ENCODE measurements around the gene TCOF1. TPM values are rescaled to one million over a fixed set of nuclear protein-coding genes. Genes with fewer than 3 reads are reported as not detected.
A peak's percentile ranks its signal among the peaks of the same experiment; 100 is the strongest.

The TCOF1 gene
- total and polyA plus RNA-seq, 2 of the 8 experiments (the other 6 are each of a cell fraction or from before 2014, with no cell fraction given): 35.9 to 170 TPM

DNA sequence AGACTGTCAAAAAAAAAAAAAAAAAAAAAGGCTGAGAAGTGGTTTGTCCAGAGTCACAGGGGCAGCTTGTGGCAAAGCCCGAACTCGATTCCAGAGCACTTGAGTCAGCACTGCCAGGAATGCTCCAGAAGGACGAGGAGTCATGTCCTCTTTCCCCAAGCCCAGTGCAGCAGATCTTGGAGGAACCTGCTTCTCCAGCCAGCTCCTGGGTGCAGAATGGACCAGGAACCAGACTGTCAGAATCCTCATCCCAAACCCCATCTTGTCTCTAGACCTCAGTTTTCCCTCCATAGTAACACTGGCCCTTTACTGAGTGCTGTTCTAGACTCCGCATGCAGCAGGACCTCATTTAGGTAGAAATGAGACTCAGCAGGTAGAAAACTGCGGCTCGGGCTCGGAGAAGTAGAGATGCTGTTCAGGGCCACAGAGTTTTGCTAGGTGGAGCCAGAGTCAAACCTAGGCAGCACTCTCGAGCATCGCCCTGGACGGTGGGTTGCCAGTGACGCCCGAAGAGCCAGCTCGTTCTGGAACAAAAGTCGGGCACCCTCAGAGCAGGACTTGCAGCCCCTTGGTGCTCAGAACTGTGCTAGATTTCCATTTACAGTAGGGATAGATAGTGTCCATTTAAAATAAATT lies 39.8 kb downstream of the TCOF1 start:
- H4K91ac ChIP-seq (replicated peaks; ENCODE audit: insufficient read length, low read length): no peak overlapping the region
- H3K4me2 ChIP-seq (ENCODE audit: insufficient read depth in 1 of 2, low read depth in 2 of 2, low read length in 2 of 2): no peak overlapping the region
- H3K23ac ChIP-seq (ENCODE audit: insufficient read length): no peak overlapping the region
- H3K27me3 ChIP-seq (replicated peaks in 1 of 4; ENCODE audit: control insufficient read depth in 3 of 4, extremely low read depth in 1 of 4, insufficient read depth in 3 of 4, low read length in 3 of 4): no peaks in the 10 kb centered on the region
- no peaks in the 10 kb centered on the region for H3K23me2 ChIP-seq (ENCODE audit: low read depth, low read length)
- no peak overlapping the region for H4K5ac ChIP-seq (ENCODE audit: insufficient read length, low read depth, low read length)
- no peaks in the 10 kb centered on the region for H3K9me3 ChIP-seq (ENCODE audit: insufficient read depth in 2 of 2, low read depth in 1 of 2, low read length in 1 of 2)
- no peak for TF ChIP-seq SIN3A (conservative IDR thresholded peaks at IDR 0.05 in 1 of 2, IDR thresholded peaks at IDR 0.05 in 1 of 2; ENCODE audit: low read depth in 1 of 2, low read length in 2 of 2)
- TF ChIP-seq SP1 (IDR thresholded peaks at IDR 0.05; ENCODE audit: low read depth, low read length): no peak
- TF ChIP-seq RNF2 (IDR thresholded peaks at IDR 0.05; ENCODE audit: borderline replicate concordance, low read depth, low read length, missing control alignments, poor library complexity, severe bottlenecking): no peak
- no peak for TF ChIP-seq TEAD4 (IDR thresholded peaks at IDR 0.05; ENCODE audit: low read depth, low read length)
- TF ChIP-seq, protein P1, sequence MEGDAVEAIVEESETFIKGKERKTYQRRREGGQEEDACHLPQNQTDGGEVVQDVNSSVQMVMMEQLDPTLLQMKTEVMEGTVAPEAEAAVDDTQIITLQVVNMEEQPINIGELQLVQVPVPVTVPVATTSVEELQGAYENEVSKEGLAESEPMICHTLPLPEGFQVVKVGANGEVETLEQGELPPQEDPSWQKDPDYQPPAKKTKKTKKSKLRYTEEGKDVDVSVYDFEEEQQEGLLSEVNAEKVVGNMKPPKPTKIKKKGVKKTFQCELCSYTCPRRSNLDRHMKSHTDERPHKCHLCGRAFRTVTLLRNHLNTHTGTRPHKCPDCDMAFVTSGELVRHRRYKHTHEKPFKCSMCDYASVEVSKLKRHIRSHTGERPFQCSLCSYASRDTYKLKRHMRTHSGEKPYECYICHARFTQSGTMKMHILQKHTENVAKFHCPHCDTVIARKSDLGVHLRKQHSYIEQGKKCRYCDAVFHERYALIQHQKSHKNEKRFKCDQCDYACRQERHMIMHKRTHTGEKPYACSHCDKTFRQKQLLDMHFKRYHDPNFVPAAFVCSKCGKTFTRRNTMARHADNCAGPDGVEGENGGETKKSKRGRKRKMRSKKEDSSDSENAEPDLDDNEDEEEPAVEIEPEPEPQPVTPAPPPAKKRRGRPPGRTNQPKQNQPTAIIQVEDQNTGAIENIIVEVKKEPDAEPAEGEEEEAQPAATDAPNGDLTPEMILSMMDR (IDR thresholded peaks at IDR 0.05; ENCODE audit: control extremely low read depth in 1 of 3, insufficient read depth in 1 of 3, low read depth in 1 of 3, low read length in 3 of 3): peak in 1 of 3 experiments; percentile 18; a peak in 2 of 4 replicates
- peak in 1 of 2 experiments; percentile 28; a peak in 2 of 4 replicates for TF ChIP-seq RAD21 (IDR thresholded peaks at IDR 0.05 in 1 of 2, conservative IDR thresholded peaks at IDR 0.05 in 1 of 2; ENCODE audit: low read depth in 2 of 2, low read length in 2 of 2)
- TF ChIP-seq SP2 (IDR thresholded peaks at IDR 0.05; ENCODE audit: low read length): no peak
- H3K9ac ChIP-seq (replicated peaks in 1 of 4; ENCODE audit: extremely low read depth in 1 of 4, low read depth in 3 of 4, low read length in 3 of 4): no peak overlapping the region
- ChIA-PET CTCF (ENCODE audit: partially characterized antibody) (interaction anchor here (0.6 to 16.9 kb wide), 23 partner anchors 8 to 352 kb away, joined by 3 to 274 read pairs (median 4); partner anchors contain the start of gene CD74), POLR2A (ENCODE audit: partially characterized antibody) (interaction anchor here (0.6 to 19.1 kb wide), 11 partner anchors 8 to 215 kb away, joined by 3 to 455 read pairs (median 4); partner anchors contain the start of genes CD74, RPS14 and TCOF1)
- no peak overlapping the region for H2BK120ac ChIP-seq (replicated peaks; ENCODE audit: low read depth, low read length)
- H2AK5ac ChIP-seq (ENCODE audit: low read depth, low read length): no peak overlapping the region
- no peak for DNase-seq (ENCODE audit: low read depth in 1 of 2, low spot score in 2 of 2)
- H3K4me1 ChIP-seq (replicated peaks in 1 of 4; ENCODE audit: control insufficient read depth in 3 of 4, insufficient read depth in 4 of 4, low read length in 3 of 4): no peaks in the 10 kb centered on the region
- H4K8ac ChIP-seq (ENCODE audit: extremely low read depth, insufficient read depth, low read length): no peak overlapping the region
- no peak overlapping the region for H2BK5ac ChIP-seq (ENCODE audit: low read depth, low read length)
- no peak overlapping the region for H3K56ac ChIP-seq (replicated peaks; ENCODE audit: insufficient read length, low read depth, low read length)
- H2BK15ac ChIP-seq (ENCODE audit: low read length): no peak overlapping the region
- H3K14ac ChIP-seq (ENCODE audit: insufficient read length): no peak overlapping the region
- no peak for FAIRE-seq
- no peaks in the 10 kb centered on the region for H3K79me1 ChIP-seq (ENCODE audit: low read depth, low read length)
- no peak overlapping the region for H2BK12ac ChIP-seq (ENCODE audit: low read depth, low read length)
- no peak overlapping the region for H2AFZ ChIP-seq (ENCODE audit: low read length)
- H3K18ac ChIP-seq (ENCODE audit: extremely low read depth, low read length): no peak overlapping the region
- peaks cover 46 to 89% (median 76%) of the 10 kb centered on the region in 4 experiments for H3K36me3 ChIP-seq (ENCODE audit: control insufficient read depth in 2 of 4, insufficient read depth in 4 of 4, low read length in 3 of 4)
- H2BK20ac ChIP-seq (ENCODE audit: low read length): no peak overlapping the region
- 92% methylated on average over 14 of the region's 14 CpGs; no CpG with 5 or more reads in 1 of the 2 experiments for WGBS, 2 experiments (ENCODE audit: extremely low coverage in 1 of 2, insufficient coverage in 1 of 2, insufficient read length in 1 of 2, insufficient replicate concordance in 2 of 2, low coverage in 1 of 2, low lambda C conversion rate in 2 of 2, missing lambda C conversion rate in 1 of 2)
- peaks cover 6 to 7% of the 10 kb centered on the region in 2 experiments for H4K20me1 ChIP-seq (replicated peaks in 1 of 2; ENCODE audit: control insufficient read depth in 1 of 2, insufficient read depth in 2 of 2, low read length in 2 of 2)
- H3K4me3 ChIP-seq (ENCODE audit: extremely low read depth in 1 of 4, insufficient read depth in 2 of 4, low read depth in 3 of 4, low read length in 4 of 4): no peak overlapping the region
- H3K4ac ChIP-seq (replicated peaks; ENCODE audit: insufficient read length, low read depth, low read length): no peak overlapping the region
- H3K27ac ChIP-seq (ENCODE audit: low read depth, low read length): no peak overlapping the region
- no peaks in the 10 kb centered on the region for H3K79me2 ChIP-seq (ENCODE audit: control insufficient read depth in 1 of 2, insufficient read depth in 2 of 2, low read length in 2 of 2)
